GM18526 (cell line): Measurements from ENCODE around the gene WSB1.

Experiments
- POLR2A ChIP-seq: IDR thresholded peaks from 3 replicates; pipeline ENCODE4 v1.6.1; 2011; ENCODE audit not compliant: insufficient read length; ENCODE audit errors: extremely low read depth

WSB1 gene

DNA sequence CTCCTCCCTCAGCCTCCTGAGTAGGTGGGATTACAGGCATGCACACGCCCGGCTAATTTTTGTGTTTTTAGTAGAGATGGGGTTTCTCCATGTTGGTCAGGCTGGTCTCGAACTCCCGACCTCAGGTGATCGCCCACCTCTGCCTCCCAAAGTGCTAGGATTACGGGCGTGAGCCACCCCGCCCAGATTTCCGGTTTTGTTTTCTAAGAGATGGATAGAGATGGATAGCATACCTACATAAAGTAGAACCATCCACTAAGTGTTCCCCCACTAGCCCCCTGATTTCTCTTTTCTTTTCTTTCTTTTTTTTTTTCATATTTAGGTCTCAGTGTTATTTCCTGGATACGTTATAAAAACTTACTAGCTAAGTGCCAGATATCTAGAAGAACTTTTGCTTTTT lies 2.0 kb downstream of the WSB1 start:
- no peak for TF ChIP-seq POLR2A

DNA sequence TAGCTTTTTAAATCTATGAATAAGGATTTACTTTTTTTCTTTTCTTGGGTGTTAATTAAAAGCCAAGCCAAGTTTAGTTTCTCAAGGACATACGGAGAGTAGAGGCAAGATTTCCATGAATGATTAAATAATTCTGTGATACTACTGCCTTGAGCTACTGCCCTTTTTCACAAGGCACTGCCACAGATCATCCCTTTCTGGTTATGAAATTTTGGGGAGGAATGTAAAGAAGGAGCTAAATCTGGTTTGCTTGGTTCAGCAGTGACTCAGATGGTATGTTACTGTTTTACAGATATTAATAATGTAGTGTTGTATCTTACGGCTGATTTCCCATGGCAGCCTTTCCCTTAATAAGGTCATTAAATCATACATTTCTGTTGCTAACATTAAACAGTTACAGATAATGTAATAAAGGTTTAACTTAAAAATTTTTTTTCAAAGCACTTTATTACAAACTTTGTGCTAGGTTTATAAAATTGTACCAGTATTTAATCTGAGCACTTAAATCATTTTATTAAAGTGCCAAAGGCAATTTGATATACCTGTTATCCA lies 2.6 kb downstream of the WSB1 start:
- no peak for TF ChIP-seq POLR2A

- TF ChIP-seq POLR2A: no peak
Measured at GRCh38 chr17:27299384-27300049, 5.6 kb downstream of the WSB1 start.

DNA sequence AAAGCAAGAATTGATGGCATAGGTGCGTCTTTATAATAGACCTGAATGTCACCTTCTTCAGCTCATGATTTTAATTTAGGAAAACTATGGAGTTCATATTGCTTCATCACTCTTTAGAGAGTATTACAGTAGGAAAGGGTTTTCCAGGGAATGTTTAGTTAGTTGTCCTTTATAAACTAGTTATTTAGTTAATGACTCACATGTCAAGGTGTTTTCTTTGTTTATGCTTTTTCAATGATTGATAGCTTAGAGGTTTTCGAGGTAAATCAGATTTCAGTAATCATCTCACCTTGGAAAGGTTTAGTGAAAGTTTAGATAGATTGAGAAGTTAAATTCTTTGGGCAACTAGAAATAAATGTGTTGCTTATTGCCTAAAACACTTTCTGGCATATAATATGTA lies 9.8 kb downstream of the WSB1 start:
- no peak for TF ChIP-seq POLR2A

DNA sequence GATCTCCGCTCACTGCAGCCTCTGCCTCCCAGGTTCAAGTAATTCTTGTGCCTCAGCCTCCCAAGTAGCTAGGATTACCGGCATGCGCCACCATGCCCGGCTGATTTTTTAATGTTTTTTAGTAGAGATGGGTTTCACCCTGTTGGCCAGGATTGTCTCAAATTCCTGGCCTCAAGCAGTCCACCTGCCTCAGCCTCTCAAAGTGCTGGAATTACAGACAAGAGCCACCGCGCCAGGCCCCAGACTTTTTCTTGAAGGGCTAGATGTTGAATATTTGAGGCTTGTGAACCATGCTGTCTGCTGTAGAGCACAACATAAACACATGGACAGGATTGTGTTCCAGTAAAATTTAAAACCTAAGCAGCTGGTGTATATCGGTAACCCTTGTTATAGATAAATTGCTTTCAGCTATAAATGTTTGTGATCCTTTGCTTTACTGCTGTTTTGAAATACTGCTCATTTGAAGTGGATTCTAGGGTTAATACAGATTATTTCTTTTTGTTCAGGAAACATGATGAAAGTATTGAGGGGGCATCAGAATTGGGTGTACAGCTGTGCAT lies 12.4 kb downstream of the WSB1 start:
- no peak for TF ChIP-seq POLR2A

DNA sequence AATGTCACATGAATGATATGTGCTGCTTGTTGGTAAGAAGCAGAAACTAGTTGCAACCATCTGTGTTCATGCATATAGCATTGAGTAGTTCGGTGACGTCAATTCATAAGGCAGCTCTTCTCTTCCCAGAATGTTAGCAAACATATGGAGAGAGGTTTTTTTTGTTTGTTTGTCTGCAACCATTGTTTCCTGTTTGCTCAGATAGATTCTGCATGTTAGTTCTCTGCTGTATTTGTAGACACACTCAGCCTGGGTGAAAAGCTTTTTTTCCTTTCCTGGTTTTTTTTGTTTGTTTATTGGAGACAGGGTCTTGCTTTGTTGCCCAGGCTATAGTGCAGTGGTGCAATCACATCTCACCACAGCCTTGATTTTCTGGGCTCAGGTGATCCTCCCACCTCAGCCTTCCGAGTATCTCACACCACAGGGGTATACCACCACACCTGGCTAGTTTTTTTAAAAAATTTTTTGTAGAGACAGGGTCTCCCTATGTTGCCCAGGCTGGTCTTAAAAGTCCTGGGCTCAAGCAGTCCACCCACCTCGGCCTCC lies 16.7 kb downstream of the WSB1 start:
- no peak for TF ChIP-seq POLR2A

DNA sequence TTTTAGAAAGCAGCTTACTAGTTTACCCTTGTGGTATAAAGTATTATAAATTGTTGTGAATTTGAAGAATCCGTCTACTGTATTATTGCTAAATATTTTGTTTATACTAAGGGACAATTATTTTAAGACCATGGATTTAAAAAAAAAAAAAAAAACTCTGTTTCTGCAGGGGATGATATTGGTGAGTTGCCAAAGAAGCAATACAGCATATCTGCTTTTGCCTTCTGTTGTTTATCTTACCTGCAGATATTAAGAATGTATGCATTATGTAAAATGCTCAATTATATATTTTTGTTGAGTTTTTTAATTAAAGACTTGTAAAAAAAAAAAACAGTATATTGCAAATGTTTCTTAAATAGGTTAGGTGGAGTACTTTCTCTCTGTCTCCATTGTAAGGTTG lies 19.4 kb downstream of the WSB1 start:
- no peak for TF ChIP-seq POLR2A

DNA sequence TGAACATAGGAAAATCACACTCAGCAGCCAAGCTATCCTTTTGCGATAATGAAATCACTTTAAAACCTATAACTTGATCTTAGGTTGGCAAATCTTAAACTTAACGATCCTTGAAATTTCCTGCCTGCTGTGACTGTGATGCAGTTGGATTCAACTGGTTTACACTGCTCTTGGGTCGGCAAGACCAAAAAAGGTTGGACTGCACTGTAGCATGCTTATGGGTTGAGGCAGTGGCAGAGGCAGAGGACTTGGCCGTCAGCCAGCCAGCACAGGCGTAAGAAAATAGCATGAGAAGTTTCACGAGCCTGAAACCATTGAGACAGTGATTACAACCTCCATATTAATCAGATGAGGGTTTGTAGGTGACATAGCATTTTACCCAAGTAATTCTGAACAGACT lies 21.4 kb downstream of the WSB1 start:
- no peak for TF ChIP-seq POLR2A

DNA sequence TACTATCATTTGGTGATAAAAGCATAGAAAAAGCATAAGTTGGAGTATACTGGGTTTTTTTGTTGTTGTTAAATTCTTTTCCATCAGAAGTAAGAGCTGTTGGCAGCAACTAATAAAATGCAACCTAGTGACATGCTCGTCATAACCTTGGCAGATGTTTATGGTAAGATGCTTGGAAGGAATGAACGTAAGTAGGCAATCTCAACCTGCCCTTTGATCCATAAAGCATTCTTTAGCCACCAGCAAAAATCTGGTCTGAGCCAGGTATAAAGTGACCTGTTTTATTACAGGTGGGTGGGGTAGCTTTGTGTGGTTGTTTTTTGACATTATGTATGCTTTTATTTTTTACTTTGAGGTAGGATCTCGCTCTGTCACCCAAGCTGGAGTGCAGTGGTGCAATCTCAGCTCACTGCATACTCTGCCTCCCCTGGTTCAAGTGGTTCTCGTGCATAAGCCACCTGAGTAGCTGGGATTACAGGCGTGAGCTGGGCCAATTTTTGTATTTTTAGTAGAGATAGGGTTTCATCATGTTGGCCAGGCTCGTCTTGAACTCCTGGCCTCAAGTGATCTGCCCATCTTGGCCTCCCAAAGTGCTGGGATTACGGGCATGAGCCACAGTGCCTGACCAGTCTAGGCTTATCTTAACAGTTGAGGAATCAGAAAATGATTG lies 22.0 kb downstream of the WSB1 start:
- TF ChIP-seq POLR2A: no peak

- TF ChIP-seq POLR2A: no peak
Measured at GRCh38 chr17:27318228-27318627, 24.3 kb downstream of the WSB1 start.

- TF ChIP-seq POLR2A: no peak
Measured at GRCh38 chr17:27318633-27319032, 24.7 kb downstream of the WSB1 start.

- no peak for TF ChIP-seq POLR2A
Measured at GRCh38 chr17:27319541-27320221, 25.8 kb downstream of the WSB1 start.

DNA sequence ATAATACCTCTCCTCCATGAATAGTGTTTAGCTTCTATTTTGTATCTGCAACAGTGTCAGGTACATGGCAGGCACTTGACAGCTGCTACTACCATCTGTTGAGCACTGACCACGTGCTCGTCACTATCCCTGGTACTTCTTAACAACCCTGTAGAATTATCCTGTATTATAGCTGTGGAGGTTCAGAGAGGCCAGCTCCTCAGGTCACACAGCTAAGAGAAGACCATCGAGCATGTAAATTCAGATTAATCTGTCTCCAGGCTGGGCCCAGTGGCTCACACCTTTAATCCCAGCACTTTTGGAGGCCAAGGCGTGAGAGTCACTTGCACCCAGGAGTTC lies 26.3 kb downstream of the WSB1 start:
- TF ChIP-seq POLR2A: no peak

DNA sequence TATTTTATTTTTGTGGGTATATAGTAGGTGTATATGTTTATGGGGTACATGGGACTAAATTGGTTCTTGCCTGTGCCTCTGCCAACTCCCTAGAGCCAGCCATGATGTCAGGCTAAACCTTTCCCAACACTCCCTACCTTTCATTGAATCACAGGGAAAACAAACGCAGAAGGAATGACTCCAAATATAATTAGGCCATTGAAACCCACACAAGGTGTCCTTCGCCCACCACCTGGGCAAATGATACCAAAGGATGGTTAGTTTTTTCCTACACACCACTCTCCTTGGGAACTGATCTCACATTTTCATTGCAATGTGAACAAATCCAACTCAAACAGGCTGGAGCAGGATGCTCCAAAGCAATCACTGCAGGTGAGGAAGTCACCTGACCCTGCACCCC lies 27.5 kb downstream of the WSB1 start:
- no peak for TF ChIP-seq POLR2A

GRCh38 chr17:27322026-27322425 lies 28.1 kb downstream of the WSB1 start:
- no peak for TF ChIP-seq POLR2A
